Sigmoid colon (tissue), 7 donors: Measurements from ENCODE around the gene FAS. TPM values are rescaled to one million over a fixed set of nuclear protein-coding genes. Genes with fewer than 3 reads are reported as not detected.

Source experiments
- DNase-seq: peaks from one replicate; pipeline ENCODE4 v3.0.0-alpha.2; 2019
- H3K27ac ChIP-seq, 4 donors: fragments of 200-600 bp; sonication (generic); one replicate each; pipeline ENCODE4 v1.5.1; 2016 to 2019; ENCODE audit warnings: mild to moderate bottlenecking in 1 of 4
- H3K27me3 ChIP-seq, 3 donors: fragments of 200-600 bp; sonication (generic); one replicate each; pipeline ENCODE4 v1.5.1; 2019; ENCODE audit warnings: mild to moderate bottlenecking in 1 of 3
- H3K36me3 ChIP-seq, 4 donors: fragments of 200-600 bp; sonication (generic); one replicate each; pipeline ENCODE4 v1.5.1; 2016 to 2019
- H3K4me1 ChIP-seq, 4 donors: fragments of 200-600 bp; sonication (generic); one replicate each; pipeline ENCODE4 v1.5.1; 2017 to 2019
- H3K4me3 ChIP-seq, 4 donors: fragments of 200-600 bp; sonication (generic); one replicate each; pipeline ENCODE4 v1.5.1; 2017 to 2019; ENCODE audit warnings: mild to moderate bottlenecking in 2 of 4, moderate library complexity in 1 of 4
- H3K9me3 ChIP-seq, 4 donors: fragments of 200-600 bp in 3 of 4; sonication (generic) in 3 of 4; one replicate each; pipeline versions ENCODE4 v1.5.1 to v1.6.1; 2013 to 2019
- CTCF ChIP-seq, 4 experiments: fragments of 450-650 bp in 3 of 4; fragments of 200-600 bp in 1 of 4; IDR thresholded peaks; one replicate each; pipeline ENCODE4 v1.5.1; 2016 to 2019; ENCODE audit warnings: antibody characterized with exemption in 4 of 4, mild to moderate bottlenecking in 3 of 4, moderate library complexity in 2 of 4
- EP300 ChIP-seq, 4 donors: sonication (generic); formaldehyde crosslinking; IDR thresholded peaks; one replicate each; pipeline ENCODE4 v1.6.1; 2017; ENCODE audit warnings: antibody characterized with exemption in 4 of 4
- POLR2A ChIP-seq, 2 donors: fragments of 450-650 bp; IDR thresholded peaks; one replicate each; pipeline ENCODE4 v1.6.1; 2016; ENCODE audit warnings: antibody characterized with exemption in 2 of 2, mild to moderate bottlenecking in 2 of 2, moderate library complexity in 2 of 2
- POLR2AphosphoS5 ChIP-seq, 4 donors: sonication (generic); formaldehyde crosslinking; IDR thresholded peaks; one replicate each; pipeline ENCODE4 v1.6.1; 2017; ENCODE audit warnings: antibody characterized with exemption in 4 of 4
- WGBS, 2 donors: extraction: QIAGEN DNeasy Blood & Tissue Kit; methylation state at CpG; one replicate each; pipeline ENCODE4 v1.1.7; 2013; 5-methylcytosine and 5-hydroxymethylcytosine counted together
- intact Hi-C: fragments of 100-400 bp; cut with DNase I; formaldehyde crosslinking; loops from one replicate; pipeline ENCODE4 v1.15.1; 2023
- polyA plus RNA-seq, 3 donors: library from polyadenylated mRNA; stranded (reverse); fragments of 200-250 nt; gene quantifications; one replicate each; pipeline ENCODE4 v1.2.3, GENCODE V29; 2013
- total RNA-seq, 4 donors: library from RNA; depleted of rRNA; stranded (reverse); fragments of >200 nt; gene quantifications; one replicate each; pipeline ENCODE4 v1.1.0, GENCODE V29; 2016
- donor health status: healthy with polysubstance abuse.
- donor health status: Bipolar disorder and iron deficiency.
- donor health status: healthy.

Gene FAS
- total and polyA plus RNA-seq, 7 donors: 7.6 to 44.6 (median 18.8) TPM

GRCh38 chr10:88978463-88978862 lies 12.1 kb upstream of the FAS start:
- DNase-seq: no peak
- H3K36me3 ChIP-seq: no peaks in the 10 kb centered on the region
- no peaks in the 10 kb centered on the region for H3K27me3 ChIP-seq
- intact Hi-C loops: no loop called here
- H3K27ac ChIP-seq: peak overlapping the region; percentile 80 to 98 (median 84)
- H3K9me3 ChIP-seq: no peaks in the 10 kb centered on the region
- TF ChIP-seq POLR2A (IDR thresholded peaks at IDR 0.05) (no peak), POLR2AphosphoS5 (IDR thresholded peaks at IDR 0.05) (no peak), EP300 (IDR thresholded peaks at IDR 0.05) (no peak), CTCF (IDR thresholded peaks at IDR 0.05) (no peak)
- no peak overlapping the region for H3K4me3 ChIP-seq
- WGBS, 2 donors: 95 to 100% methylated on average over 2 of the region's 2 CpGs
- peaks cover 0 to 74% (median 70%) of the 10 kb centered on the region in 4 donors for H3K4me1 ChIP-seq

- Histone ChIP-seq H3K27ac (peak overlapping the region; percentile 80 to 98 (median 84)), H3K36me3 (no peaks in the 10 kb centered on the region), H3K9me3 (no peaks in the 10 kb centered on the region), H3K4me3 (peak overlapping the region in 1 of 4 donors; percentile 15), H3K27me3 (no peaks in the 10 kb centered on the region), H3K4me1 (peaks cover 0 to 74% (median 69%) of the 10 kb centered on the region in 4 donors)
- intact Hi-C loops: no loop called here
- WGBS, 2 donors: 40 to 73% methylated on average over 5 of the region's 5 CpGs
- DNase-seq: peak; percentile 93
- TF ChIP-seq EP300 (IDR thresholded peaks at IDR 0.05) (peak; percentile 40 to 86 (median 73)), CTCF (IDR thresholded peaks at IDR 0.05) (no peak), POLR2A (IDR thresholded peaks at IDR 0.05) (no peak), POLR2AphosphoS5 (IDR thresholded peaks at IDR 0.05) (peak; percentile 81 to 93 (median 92))
These were observed 11.4 kb upstream of the FAS start for GRCh38 chr10:88979153-88979562.

GRCh38 chr10:88979603-88980002 lies 11.0 kb upstream of the FAS start:
- peak overlapping the region in 1 of 4 donors; percentile 15 for H3K4me3 ChIP-seq
- peaks cover 0 to 74% (median 69%) of the 10 kb centered on the region in 4 donors for H3K4me1 ChIP-seq
- no peaks in the 10 kb centered on the region for H3K27me3 ChIP-seq
- DNase-seq: no peak
- H3K9me3 ChIP-seq: no peaks in the 10 kb centered on the region
- 88% methylated on average over 4 of the region's 4 CpGs for WGBS, 2 donors
- intact Hi-C loops: no loop called here
- H3K27ac ChIP-seq: peak overlapping the region; percentile 80 to 98 (median 84)
- no peak for TF ChIP-seq EP300 (IDR thresholded peaks at IDR 0.05)
- TF ChIP-seq POLR2A (IDR thresholded peaks at IDR 0.05): no peak
- TF ChIP-seq CTCF (IDR thresholded peaks at IDR 0.05): no peak
- no peak for TF ChIP-seq POLR2AphosphoS5 (IDR thresholded peaks at IDR 0.05)
- no peaks in the 10 kb centered on the region for H3K36me3 ChIP-seq

DNA sequence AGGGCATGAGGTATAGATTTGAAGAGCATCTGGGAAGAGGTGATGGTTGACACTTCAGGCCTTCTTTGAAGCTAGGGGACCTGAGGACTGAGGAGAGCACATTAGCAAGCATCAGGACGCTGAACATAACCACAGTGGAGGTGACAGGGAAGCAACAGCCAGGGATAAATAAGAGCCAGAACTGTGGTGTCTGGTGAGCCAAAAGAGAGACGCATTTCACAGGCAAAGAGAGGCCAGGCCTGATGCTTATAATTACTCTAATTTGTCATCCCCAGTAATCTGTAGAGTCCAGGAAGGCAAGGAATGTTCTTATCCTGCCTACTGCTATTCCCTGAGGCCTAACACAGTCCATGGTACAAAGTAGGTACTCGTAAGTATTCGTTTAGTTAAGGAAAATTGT lies 10.4 kb upstream of the FAS start:
- Histone ChIP-seq H3K36me3 (no peaks in the 10 kb centered on the region), H3K27me3 (no peaks in the 10 kb centered on the region), H3K9me3 (no peaks in the 10 kb centered on the region), H3K4me3 (no peak overlapping the region), H3K27ac (peak overlapping the region; percentile 80 to 98 (median 84)), H3K4me1 (peaks cover 0 to 75% (median 70%) of the 10 kb centered on the region in 4 donors)
- peak in 3 of 4 donors; percentile 46 to 56 (median 47) for TF ChIP-seq POLR2AphosphoS5 (IDR thresholded peaks at IDR 0.05)
- no peak for TF ChIP-seq EP300 (IDR thresholded peaks at IDR 0.05)
- WGBS, 2 donors: 74 to 87% methylated on average over 4 of the region's 4 CpGs
- intact Hi-C loops: no loop called here
- DNase-seq: no peak

DNA sequence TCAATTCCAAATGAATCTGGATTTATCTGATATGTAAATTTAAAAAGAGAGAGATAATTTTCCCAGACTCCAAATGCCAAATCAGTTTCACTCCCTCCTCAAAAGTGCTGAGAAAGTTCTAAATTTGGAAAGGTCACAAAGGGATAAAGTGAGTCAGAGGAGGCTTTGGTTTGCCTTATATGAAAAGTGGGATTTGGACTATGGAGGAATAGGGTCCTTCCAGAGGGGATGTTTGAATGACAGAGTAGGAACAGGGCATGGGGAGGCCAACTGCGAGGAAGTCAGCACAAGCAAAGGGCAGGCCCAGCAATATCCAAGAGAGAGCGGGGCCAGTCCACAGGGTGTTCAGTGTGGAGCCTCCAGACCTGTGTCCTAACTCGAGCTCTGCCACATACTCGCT lies 9.8 kb upstream of the FAS start:
- H3K27ac ChIP-seq: peak overlapping the region; percentile 80 to 98 (median 84)
- WGBS, 2 donors: 70 to 93% methylated on average over 4 of the region's 4 CpGs
- no peak for DNase-seq
- no peaks in the 10 kb centered on the region for H3K36me3 ChIP-seq
- no peaks in the 10 kb centered on the region for H3K9me3 ChIP-seq
- H3K4me3 ChIP-seq: no peak overlapping the region
- intact Hi-C loops: no loop called here
- H3K4me1 ChIP-seq: peaks cover 0 to 73% (median 70%) of the 10 kb centered on the region in 4 donors
- TF ChIP-seq CTCF (IDR thresholded peaks at IDR 0.05) (no peak), EP300 (IDR thresholded peaks at IDR 0.05) (no peak), POLR2A (IDR thresholded peaks at IDR 0.05) (no peak), POLR2AphosphoS5 (IDR thresholded peaks at IDR 0.05) (no peak)
- no peaks in the 10 kb centered on the region for H3K27me3 ChIP-seq
